NCI-H69 (cell line): Measurements from ENCODE around the gene MOV10.

Source experiments
- DNase-seq: peaks from one replicate; lab custom pipeline; 2025; lab: John Stamatoyannopoulos, UW

The MOV10 gene

DNA sequence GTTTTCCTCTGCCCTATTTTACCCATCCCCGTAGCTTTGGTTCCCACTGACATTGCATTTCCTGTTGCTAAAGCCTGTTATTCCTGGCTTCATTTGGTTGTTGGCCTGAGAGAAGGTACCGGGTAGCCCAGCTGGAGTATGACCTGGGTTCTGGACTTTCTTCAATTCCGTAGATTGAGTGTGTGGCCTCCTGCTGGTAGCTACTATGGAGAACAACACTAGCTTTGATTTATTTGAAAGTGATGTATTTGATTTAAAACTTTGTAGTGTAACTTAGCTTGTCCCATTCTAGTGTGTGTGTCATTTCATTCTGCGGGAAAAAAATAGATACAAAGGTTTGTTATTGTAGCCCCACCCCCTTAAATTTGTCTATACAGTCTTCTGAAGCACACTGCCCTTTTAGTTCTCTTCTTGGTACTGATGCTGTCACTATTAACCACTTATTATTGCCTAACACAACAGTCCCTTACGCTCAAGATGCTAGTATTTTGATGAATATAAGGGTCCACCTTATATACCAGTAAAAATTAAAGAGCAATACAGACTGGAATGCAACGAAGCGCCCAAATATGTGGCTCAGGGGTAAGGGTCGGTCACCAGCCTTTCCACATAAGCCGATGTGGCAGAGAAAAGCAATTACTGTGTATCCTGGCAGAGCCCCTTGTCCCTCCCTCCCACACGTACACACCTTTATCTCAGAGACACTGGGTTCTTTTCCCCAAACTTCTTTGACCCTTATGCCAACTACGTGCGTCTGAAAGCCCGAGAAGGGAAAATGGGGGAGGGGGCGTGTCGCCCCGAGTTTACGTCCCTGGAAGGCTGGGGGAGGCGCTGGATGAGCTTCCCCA is 643 bp upstream of the MOV10 start:
- DNase-seq: no peak

- DNase-seq: peak; percentile 52
Observed at GRCh38 chr1:112674986-112675727, 698 bp downstream of the MOV10 start.

GRCh38 chr1:112675728-112676381 is 1.4 kb downstream of the MOV10 start:
- DNase-seq: no peak

DNA sequence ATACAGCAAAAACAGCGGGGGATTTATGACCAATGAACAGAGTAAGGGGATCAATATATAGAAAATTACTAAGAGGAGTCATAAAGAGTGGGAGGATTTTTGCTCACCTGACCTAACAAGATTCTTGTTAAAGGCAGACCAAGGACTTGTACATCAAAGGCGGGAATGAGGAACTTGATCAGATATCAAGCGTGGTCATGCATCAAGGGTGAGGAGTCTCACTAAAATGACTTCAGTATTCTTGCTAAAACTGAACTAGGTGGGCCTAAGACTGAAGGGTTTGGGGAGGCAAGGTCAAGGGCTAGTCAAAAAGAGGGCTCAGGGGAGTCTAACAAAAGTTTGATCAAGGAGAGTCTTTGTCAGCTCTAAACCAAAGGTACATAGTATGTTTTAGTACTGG is 2.1 kb downstream of the MOV10 start:
- DNase-seq: no peak

GRCh38 chr1:112677501-112677900 is 3.0 kb downstream of the MOV10 start:
- no peak for DNase-seq

GRCh38 chr1:112678605-112679004 is 4.1 kb downstream of the MOV10 start:
- no peak for DNase-seq

DNA sequence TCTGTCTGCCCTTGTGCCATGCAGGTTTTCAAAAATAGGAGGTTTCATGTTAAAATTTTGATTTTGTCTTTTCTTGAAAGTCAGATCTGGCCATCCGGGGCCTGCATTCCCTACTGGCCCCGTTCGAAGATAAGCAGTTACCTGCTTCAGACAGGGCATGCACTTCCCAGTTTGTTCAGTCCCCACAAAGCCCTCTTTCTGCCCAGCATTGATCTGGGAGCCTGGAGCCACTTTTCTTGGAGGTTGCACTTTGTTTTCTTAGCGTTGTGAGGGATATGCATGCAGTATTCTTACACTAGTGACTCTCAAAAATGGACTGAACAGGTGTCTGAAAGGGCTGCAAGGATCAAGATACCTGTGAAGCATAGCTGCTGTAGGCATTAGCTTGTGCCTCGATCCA is 11.5 kb downstream of the MOV10 start:
- no peak for DNase-seq

DNA sequence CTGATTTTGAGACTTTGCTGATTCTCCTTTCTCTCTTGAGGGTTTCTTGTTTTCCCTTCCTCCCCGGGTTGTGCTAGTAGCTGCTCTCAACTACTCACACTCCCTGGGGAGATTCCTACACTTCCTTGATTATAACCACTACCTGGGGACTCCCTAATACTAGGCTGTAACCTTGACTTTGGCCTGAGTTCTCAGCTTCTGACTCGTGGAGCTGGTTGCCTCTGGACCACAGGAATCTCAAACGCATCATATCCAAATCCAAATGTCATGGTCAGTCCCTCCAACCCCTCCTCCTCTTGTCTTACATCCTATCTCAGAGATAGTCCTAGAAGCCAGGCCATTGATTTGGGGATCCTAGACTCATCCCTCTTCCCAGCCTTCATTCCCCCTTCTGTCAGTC is 12.0 kb downstream of the MOV10 start:
- DNase-seq: no peak

GRCh38 chr1:112686835-112687234 is 12.4 kb downstream of the MOV10 start:
- no peak for DNase-seq

DNA sequence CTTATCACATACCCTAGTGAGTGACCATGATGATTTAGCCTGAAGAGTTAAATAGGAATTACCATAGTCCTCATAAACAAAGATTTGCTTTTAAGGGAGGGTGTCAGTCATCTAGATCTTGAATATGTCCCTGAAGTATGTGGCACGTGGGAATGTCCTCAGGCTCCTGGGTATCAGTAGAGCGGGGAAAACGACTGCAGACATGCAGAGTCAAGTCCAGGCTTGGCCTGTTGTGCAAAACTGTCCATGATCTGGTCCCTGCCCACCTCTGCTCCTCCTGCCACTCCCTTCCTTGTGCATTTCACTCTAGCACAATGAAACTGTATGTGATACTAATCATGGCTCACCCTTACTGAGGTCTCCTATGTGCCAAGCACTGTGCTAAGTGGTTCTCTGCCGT is 12.9 kb downstream of the MOV10 start:
- no peak for DNase-seq

GRCh38 chr1:112687785-112688496 is 13.5 kb downstream of the MOV10 start:
- no peak for DNase-seq

DNA sequence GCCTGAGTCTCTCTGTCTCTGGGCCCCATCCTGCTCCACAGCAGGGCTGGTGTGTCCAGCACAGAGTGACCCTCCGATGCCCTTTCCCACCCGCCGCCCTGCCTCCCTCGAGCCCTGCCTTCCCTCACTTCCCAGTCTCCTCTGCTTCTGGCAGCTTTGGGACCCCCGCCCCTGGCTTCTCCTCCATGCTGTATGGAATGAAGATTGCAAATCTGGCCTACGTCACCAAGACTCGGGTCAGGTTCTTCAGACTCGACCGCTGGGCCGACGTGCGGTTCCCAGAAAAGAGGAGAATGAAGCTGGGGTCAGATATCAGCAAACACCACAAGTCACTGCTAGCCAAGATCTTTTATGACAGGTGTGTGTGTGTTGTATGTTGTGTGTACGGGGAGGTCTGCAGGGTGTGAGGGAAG is 14.3 kb downstream of the MOV10 start:
- DNase-seq: no peak

GRCh38 chr1:112689196-112689841 is 14.9 kb downstream of the MOV10 start:
- DNase-seq: no peak

DNA sequence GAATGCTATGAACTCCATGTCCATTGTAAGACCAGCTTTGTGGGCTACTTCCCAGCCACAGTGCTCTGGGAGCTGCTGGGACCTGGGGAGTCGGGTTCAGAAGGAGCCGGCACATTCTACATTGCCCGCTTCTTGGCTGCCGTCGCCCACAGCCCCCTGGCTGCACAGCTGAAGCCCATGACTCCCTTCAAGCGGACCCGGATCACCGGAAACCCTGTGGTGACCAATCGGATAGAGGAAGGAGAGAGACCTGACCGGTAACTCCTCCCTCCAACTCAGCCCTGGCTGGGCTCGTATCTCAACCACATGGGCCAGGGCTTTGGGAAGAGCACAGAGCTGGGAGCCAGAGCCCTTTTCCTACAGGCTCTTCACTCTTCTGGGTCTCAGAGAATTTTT is 15.4 kb downstream of the MOV10 start:
- DNase-seq: no peak

DNA sequence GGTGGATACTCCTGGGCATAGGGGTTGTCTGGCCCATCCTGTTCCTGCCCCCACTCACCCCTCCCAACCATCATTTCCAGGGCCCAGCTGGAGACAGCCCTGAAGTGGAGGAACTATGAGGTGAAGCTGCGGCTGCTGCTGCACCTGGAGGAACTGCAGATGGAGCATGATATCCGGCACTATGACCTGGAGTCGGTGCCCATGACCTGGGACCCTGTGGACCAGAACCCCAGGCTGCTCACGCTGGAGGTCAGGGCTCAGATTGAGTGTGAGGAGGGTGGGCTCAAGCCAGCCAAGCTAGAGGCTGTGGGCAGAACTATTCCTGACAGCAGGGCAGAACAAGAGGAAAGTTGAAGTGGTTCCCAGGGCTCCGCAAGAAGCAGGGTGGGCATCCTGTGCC is 18.2 kb downstream of the MOV10 start:
- no peak for DNase-seq

- DNase-seq: no peak
Observed at GRCh38 chr1:112693821-112694220, 19.4 kb downstream of the MOV10 start.

DNA sequence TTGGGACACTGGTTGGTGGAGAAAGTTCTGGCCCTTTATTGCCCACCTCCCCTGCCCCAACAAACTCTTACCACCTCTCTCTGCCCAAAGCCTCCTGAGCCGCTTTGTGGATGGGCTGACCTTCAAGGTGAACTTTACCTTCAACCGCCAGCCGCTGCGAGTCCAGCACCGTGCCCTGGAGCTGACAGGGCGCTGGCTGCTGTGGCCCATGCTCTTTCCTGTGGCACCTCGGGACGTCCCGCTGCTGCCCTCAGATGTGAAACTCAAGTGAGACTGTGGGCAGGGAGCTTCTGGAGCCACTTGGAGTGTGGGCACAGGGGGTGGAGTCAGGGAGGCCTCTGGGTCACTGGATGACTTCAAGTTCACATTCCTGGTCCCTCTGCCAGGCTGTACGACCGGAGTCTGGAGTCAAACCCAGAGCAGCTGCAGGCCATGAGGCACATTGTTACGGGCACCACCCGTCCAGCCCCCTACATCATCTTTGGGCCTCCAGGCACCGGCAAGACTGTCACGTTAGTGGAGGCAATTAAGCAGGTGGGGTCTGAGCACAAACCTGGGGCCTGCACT is 20.0 kb downstream of the MOV10 start:
- DNase-seq: no peak

DNA sequence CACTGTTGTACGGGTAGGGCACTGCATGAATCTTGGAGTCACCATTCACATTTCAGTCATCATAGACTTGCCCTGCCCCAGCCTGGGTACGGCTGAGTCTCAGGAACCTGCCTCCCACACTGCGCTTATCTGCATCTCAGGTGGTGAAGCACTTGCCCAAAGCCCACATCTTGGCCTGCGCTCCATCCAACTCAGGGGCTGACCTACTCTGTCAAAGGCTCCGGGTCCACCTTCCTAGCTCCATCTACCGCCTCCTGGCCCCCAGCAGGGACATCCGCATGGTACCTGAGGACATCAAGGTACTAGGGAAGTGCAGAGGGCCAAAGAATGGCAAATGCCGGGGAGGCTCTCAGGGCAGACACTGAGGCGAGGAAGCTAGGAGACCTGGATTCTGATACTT is 20.8 kb downstream of the MOV10 start:
- DNase-seq: no peak

DNA sequence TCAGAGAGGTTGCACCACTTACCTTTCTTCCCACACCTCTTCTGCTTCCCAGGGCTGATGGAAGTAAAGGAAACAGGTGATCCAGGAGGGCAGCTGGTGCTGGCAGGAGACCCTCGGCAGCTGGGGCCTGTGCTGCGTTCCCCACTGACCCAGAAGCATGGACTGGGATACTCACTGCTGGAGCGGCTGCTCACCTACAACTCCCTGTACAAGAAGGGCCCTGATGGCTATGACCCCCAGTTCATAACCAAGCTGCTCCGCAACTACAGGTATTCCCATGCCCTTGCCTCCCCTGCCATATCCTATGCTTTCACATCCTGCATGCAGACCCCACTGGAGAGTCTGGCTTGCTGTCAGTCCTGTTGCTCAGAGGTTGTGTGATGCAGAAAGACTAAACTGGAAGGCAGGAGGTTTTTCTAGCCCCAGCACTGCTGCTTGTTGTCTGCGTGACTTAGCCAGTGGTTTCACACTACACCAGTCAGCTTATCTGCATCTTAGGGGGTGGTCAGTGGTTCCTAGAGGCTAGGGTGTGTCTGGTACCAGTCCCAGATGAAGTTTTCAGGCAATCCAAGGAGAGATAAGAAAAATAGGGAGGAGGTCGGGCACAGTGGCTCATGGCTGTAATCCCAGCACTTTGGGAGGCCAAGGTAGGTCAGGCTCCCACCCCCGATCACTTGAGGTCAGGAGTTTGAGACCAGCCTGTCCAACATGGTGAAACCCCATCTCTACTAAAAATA is 22.3 kb downstream of the MOV10 start:
- DNase-seq: no peak

- no peak for DNase-seq
Observed at GRCh38 chr1:112697781-112698201, 23.3 kb downstream of the MOV10 start.
